Osteoblast (primary cell): ENCODE measurements around the gene RUNDC3A. TPM values are rescaled to one million over a fixed set of nuclear protein-coding genes. Genes with fewer than 3 reads are reported as not detected.

Experiments
- DNase-seq: peaks from one replicate; pipeline ENCODE4 v3.0.0; 2011; ENCODE audit warnings: low spot score, mixed read lengths; ENCODE audit not compliant: insufficient read length; ENCODE audit errors: missing footprints
- H2AFZ ChIP-seq: 2 replicates; pipeline ENCODE4 v1.6.0; 2011; ENCODE audit warnings: mild to moderate bottlenecking, low read length
- H3K27ac ChIP-seq: 2 replicates; pipeline ENCODE4 v1.5.1; 2011; ENCODE audit warnings: mild to moderate bottlenecking, low read depth, low read length, moderate library complexity
- H3K27me3 ChIP-seq: 2 replicates; pipeline ENCODE4 v1.6.0; 2012; ENCODE audit warnings: mild to moderate bottlenecking, control low read depth, inconsistent platforms, low read length, moderate library complexity; ENCODE audit not compliant: insufficient read depth
- H3K36me3 ChIP-seq: 2 replicates; pipeline ENCODE4 v1.5.1; 2011; ENCODE audit warnings: mild to moderate bottlenecking, low read length, control low read depth, moderate library complexity; ENCODE audit not compliant: insufficient read depth
- H3K4me1 ChIP-seq: 2 replicates; pipeline ENCODE4 v1.5.1; 2011; ENCODE audit warnings: mild to moderate bottlenecking, low read length, control low read depth, moderate library complexity; ENCODE audit not compliant: insufficient read depth
- H3K4me2 ChIP-seq: 2 replicates; pipeline ENCODE4 v1.6.0; 2011; ENCODE audit warnings: mild to moderate bottlenecking, low read length; ENCODE audit not compliant: insufficient read depth
- H3K4me3 ChIP-seq: fragments of 200-600 bp; sonication (generic); 3 replicates; pipeline ENCODE4 v1.5.1; 2012; ENCODE audit warnings: mild to moderate bottlenecking, low read length, inconsistent platforms; ENCODE audit not compliant: insufficient read depth
- H3K79me2 ChIP-seq: 2 replicates; pipeline ENCODE4 v1.6.0; 2012; ENCODE audit warnings: mild to moderate bottlenecking, low read length, control low read depth, inconsistent platforms; ENCODE audit not compliant: insufficient read depth
- H3K9me3 ChIP-seq: 2 replicates; pipeline ENCODE4 v1.5.1; 2011; ENCODE audit warnings: low read depth, low read length, control low read depth
- H4K20me1 ChIP-seq: 2 replicates; pipeline ENCODE4 v1.6.0; 2012; ENCODE audit warnings: mild to moderate bottlenecking, low read length, control low read depth; ENCODE audit not compliant: insufficient read depth
- total RNA-seq: library from RNA; depleted of rRNA; stranded (reverse); fragments of >200 nt; gene quantifications from 2 replicates; pipeline ENCODE4 v1.2.3, GENCODE V29; 2012
- TF ChIP-seq, protein P1 (sequence below): IDR thresholded peaks from 2 replicates; pipeline ENCODE4 v1.5.1; 2011; ENCODE audit warnings: mild to moderate bottlenecking, low read depth, low read length, moderate library complexity; ENCODE audit errors: extremely low read depth

RUNDC3A gene
- total RNA-seq, 1 donor, result not detected

DNA sequence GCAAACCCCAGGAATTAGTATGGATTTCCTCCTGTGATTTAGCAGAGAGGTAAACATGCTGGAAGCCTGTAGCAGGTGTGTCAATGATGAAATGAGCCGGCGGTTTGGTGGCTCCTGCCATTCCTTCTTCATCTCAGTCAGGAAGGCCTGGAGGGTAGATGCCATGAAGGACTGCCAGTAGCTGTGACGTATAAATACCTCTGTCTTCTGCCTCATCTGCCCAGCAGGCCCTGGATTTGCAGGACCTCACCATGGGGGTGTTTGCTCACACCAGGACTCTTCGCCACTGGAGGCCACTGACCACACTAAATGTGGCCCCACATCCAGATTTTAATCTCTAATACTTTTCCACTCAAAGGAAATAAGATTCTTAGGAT is 24.4 kb upstream of the RUNDC3A start:
- Histone ChIP-seq H3K27me3 (no peaks in the 10 kb centered on the region), H3K4me2 (no peak overlapping the region), H3K79me2 (no peaks in the 10 kb centered on the region), H2AFZ (no peak overlapping the region), H3K4me3 (no peak overlapping the region), H3K4me1 (peaks cover 12% of the 10 kb centered on the region), H3K36me3 (no peaks in the 10 kb centered on the region), H4K20me1 (no peaks in the 10 kb centered on the region), H3K27ac (no peak overlapping the region), H3K9me3 (no peaks in the 10 kb centered on the region)
- TF ChIP-seq, protein P1, sequence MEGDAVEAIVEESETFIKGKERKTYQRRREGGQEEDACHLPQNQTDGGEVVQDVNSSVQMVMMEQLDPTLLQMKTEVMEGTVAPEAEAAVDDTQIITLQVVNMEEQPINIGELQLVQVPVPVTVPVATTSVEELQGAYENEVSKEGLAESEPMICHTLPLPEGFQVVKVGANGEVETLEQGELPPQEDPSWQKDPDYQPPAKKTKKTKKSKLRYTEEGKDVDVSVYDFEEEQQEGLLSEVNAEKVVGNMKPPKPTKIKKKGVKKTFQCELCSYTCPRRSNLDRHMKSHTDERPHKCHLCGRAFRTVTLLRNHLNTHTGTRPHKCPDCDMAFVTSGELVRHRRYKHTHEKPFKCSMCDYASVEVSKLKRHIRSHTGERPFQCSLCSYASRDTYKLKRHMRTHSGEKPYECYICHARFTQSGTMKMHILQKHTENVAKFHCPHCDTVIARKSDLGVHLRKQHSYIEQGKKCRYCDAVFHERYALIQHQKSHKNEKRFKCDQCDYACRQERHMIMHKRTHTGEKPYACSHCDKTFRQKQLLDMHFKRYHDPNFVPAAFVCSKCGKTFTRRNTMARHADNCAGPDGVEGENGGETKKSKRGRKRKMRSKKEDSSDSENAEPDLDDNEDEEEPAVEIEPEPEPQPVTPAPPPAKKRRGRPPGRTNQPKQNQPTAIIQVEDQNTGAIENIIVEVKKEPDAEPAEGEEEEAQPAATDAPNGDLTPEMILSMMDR, result no peak
- no peak for DNase-seq

DNA sequence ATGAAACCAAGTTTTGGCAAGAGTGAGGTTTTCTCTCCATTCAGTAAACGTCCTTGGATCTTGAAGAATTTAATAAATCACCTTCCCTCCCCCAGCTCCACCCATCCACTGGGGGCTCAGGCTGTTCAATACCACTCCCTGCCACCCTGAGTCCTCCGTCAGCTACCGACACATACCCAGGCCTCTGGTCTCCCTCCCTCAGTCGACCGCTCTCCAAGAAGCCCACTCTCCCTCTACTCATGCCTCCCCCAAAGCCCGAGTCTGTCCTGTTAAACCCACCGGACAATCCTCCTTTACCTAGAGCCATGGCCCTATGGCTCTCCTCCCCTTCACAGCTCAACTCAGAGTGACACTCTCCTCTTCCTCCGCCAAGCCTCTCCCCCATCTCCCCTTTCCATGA is 20.8 kb upstream of the RUNDC3A start:
- Histone ChIP-seq H3K79me2 (no peaks in the 10 kb centered on the region), H3K4me1 (no peaks in the 10 kb centered on the region), H3K4me3 (no peak overlapping the region), H3K9me3 (no peaks in the 10 kb centered on the region), H4K20me1 (no peaks in the 10 kb centered on the region), H3K4me2 (no peak overlapping the region), H3K27ac (no peak overlapping the region), H2AFZ (no peak overlapping the region), H3K27me3 (no peaks in the 10 kb centered on the region), H3K36me3 (no peaks in the 10 kb centered on the region)
- DNase-seq, result no peak
- TF ChIP-seq, protein P1, result no peak

DNA sequence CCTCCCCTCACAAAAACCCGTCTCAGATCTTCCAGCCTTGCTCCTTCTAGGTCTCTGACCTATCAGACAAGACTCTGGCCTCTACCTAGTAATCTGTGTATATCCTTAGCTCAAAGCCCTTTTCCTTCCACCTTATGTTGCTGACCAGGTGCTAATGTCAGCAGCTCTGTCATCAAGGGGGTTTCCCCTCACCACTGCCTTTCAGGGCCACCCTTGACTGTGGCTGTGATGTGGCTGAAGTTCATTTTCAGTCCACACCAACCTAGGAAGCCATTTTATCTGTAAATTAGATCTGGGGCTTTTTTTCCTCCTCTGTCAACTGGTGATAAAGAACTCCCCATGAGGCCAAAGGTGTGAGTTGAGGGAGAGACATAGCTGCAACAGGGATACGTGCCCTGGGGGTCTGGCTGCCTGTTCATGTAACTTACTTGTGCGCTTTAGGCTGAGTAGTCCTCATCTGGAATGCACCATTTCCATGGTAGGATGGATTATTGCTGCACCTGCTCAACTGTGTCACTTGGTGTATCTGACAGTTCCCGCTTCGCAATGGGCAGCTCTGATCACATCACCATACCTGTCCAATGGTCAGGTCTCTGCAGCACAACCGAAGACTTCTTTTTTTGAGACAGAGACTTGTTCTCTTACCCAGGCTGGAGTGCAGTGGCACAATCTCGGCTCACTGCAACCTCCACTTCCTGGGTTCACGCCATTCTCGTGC is 14.7 kb upstream of the RUNDC3A start:
- no peak overlapping the region for H3K4me2 ChIP-seq
- H3K36me3 ChIP-seq, result no peaks in the 10 kb centered on the region
- no peaks in the 10 kb centered on the region for H3K79me2 ChIP-seq
- no peaks in the 10 kb centered on the region for H3K9me3 ChIP-seq
- peaks cover 15% of the 10 kb centered on the region for H3K27me3 ChIP-seq
- DNase-seq, result no peak
- H3K4me3 ChIP-seq, result no peak overlapping the region
- H2AFZ ChIP-seq, result no peak overlapping the region
- no peaks in the 10 kb centered on the region for H4K20me1 ChIP-seq
- TF ChIP-seq, protein P1, result no peak
- no peaks in the 10 kb centered on the region for H3K4me1 ChIP-seq
- no peak overlapping the region for H3K27ac ChIP-seq

DNA sequence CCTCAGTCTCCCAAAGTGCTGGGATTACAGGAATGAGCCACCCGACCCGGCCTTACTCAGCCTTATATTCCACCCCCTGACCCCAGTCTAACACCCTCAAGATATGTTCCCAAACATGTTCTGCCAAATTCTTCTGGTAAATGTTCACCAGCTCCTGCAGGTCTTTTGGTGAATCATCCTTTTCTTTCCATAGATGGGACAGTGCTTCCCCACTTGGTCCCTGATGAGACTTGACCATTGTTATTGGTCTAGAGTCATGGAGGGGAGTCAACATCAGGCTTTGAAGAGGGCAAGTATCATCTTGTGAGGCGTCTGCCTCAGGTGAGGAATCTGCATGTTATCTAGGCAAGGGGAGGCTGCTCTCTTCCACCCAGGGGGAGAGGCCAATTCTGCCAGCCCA is 10.4 kb upstream of the RUNDC3A start:
- peaks cover 22% of the 10 kb centered on the region for H3K27me3 ChIP-seq
- H3K4me2 ChIP-seq, result no peak overlapping the region
- H3K27ac ChIP-seq, result no peak overlapping the region
- no peaks in the 10 kb centered on the region for H3K36me3 ChIP-seq
- H2AFZ ChIP-seq, result no peak overlapping the region
- TF ChIP-seq, protein P1, result no peak
- H3K4me3 ChIP-seq, result no peak overlapping the region
- no peaks in the 10 kb centered on the region for H4K20me1 ChIP-seq
- H3K9me3 ChIP-seq, result no peaks in the 10 kb centered on the region
- DNase-seq, result no peak
- no peaks in the 10 kb centered on the region for H3K79me2 ChIP-seq
- no peaks in the 10 kb centered on the region for H3K4me1 ChIP-seq
